HEK293T (cell line): ENCODE measurements around the gene SLC1A1.

Source experiments
- FOXM1 ChIP-seq: fragments of 450-650 bp; IDR thresholded peaks from 2 replicates; pipeline ENCODE4 v1.6.1; 2017; ENCODE audit warnings: mild to moderate bottlenecking, borderline replicate concordance
- NFRKB ChIP-seq: fragments of 450-650 bp; IDR thresholded peaks from 2 replicates; pipeline ENCODE4 v1.6.1; 2016; ENCODE audit warnings: mild to moderate bottlenecking, moderate library complexity
- SP1 ChIP-seq: fragments of 450-650 bp; IDR thresholded peaks from 2 replicates; pipeline ENCODE4 v1.6.1; 2017

DNA sequence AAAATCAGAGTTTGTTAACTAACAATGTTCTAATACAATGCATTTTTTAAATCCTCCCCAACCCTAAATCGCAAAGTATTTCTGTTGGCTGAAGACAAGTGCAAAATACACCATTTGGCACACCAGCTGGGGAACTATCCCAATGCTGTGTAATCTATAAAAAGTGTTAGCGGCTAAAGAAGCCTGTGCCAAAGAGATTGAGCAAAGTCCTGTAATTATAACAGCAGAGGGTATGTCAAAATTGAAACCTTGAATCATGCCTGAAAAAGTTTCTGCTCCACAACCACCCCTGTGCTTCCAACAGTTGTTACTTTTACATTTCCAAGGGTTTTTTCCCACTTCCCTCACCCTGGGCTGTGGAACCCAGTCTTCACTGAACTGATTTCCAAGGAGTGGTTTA lies 88.7 kb downstream of the SLC1A1 start:
- TF ChIP-seq NFRKB (no peak), SP1 (no peak), FOXM1 (no peak)
